SK-N-SH (cell line): Measurements from ENCODE around the gene RCOR2.

ENCODE experiments used
- CHD2 ChIP-seq: fragments of 150-350 bp; IDR thresholded peaks from 2 replicates; pipeline ENCODE4 v1.6.1; 2018; ENCODE audit warnings: low read length; ENCODE audit not compliant: partially characterized antibody
- EZH2phosphoT487 ChIP-seq: fragments of 200-600 bp; sonication (generic); IDR thresholded peaks from 2 replicates; pipeline ENCODE4 v1.6.1; 2017; ENCODE audit warnings: low read depth, mixed run types, mild to moderate bottlenecking, antibody characterized with exemption, moderate library complexity, borderline replicate concordance
- MXI1 ChIP-seq: IDR thresholded peaks from 2 replicates; pipeline ENCODE4 v1.6.1; 2012; ENCODE audit warnings: mild to moderate bottlenecking, low read depth, low read length, improper control_type of control experiment
- SIN3A ChIP-seq: IDR thresholded peaks from 2 replicates; pipeline ENCODE4 v1.6.1; 2012; ENCODE audit warnings: low read depth, mild to moderate bottlenecking, low read length, moderate library complexity, borderline replicate concordance
- TAF1 ChIP-seq: IDR thresholded peaks from 2 replicates; pipeline ENCODE4 v1.6.1; 2012; ENCODE audit warnings: low read depth, mild to moderate bottlenecking, low read length, moderate library complexity, borderline replicate concordance
- TEAD4 ChIP-seq: IDR thresholded peaks from 2 replicates; pipeline ENCODE4 v1.4.0; 2012; ENCODE audit warnings: mild to moderate bottlenecking, borderline replicate concordance; ENCODE audit not compliant: insufficient read depth
- ZBTB33 ChIP-seq: IDR thresholded peaks from 2 replicates; pipeline ENCODE4 v1.4.0; 2012; ENCODE audit warnings: low read depth, borderline replicate concordance
- TF ChIP-seq, protein P1 (sequence below): fragments of 200-600 bp; sonication (generic); IDR thresholded peaks from 2 replicates; pipeline ENCODE4 v1.6.1; 2017; ENCODE audit warnings: antibody characterized with exemption, mild to moderate bottlenecking, moderate library complexity
- TF ChIP-seq, protein P2 (sequence below): IDR thresholded peaks from 2 replicates; pipeline ENCODE4 v1.4.0; 2012; ENCODE audit warnings: low read depth

- TF ChIP-seq EZH2phosphoT487 (no peak), CHD2 (no peak), MXI1 (no peak), SIN3A (no peak), ZBTB33 (no peak), TEAD4 (no peak), TAF1 (no peak)
- TF ChIP-seq, protein P1, sequence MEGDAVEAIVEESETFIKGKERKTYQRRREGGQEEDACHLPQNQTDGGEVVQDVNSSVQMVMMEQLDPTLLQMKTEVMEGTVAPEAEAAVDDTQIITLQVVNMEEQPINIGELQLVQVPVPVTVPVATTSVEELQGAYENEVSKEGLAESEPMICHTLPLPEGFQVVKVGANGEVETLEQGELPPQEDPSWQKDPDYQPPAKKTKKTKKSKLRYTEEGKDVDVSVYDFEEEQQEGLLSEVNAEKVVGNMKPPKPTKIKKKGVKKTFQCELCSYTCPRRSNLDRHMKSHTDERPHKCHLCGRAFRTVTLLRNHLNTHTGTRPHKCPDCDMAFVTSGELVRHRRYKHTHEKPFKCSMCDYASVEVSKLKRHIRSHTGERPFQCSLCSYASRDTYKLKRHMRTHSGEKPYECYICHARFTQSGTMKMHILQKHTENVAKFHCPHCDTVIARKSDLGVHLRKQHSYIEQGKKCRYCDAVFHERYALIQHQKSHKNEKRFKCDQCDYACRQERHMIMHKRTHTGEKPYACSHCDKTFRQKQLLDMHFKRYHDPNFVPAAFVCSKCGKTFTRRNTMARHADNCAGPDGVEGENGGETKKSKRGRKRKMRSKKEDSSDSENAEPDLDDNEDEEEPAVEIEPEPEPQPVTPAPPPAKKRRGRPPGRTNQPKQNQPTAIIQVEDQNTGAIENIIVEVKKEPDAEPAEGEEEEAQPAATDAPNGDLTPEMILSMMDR, result no peak
- TF ChIP-seq, protein P2, sequence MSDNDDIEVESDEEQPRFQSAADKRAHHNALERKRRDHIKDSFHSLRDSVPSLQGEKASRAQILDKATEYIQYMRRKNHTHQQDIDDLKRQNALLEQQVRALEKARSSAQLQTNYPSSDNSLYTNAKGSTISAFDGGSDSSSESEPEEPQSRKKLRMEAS, result no peak
Measured at GRCh38 chr11:63907808-63908530, 9.0 kb downstream of the RCOR2 start.
